HG03045 (cell line): ENCODE data around the gene TCF4.

ENCODE experiments used
- ATAC-seq: cut with Tn5 transposase; IDR thresholded peaks from one replicate; pipeline ENCODE4 v1.9.1; 2021; ENCODE audit warnings: mild to moderate bottlenecking, moderate library complexity; ENCODE audit not compliant: unreplicated experiment

TCF4 gene

GRCh38 chr18:55219059-55219458 lies 368.9 kb downstream of the TCF4 start:
- ATAC-seq: no peak

GRCh38 chr18:55214969-55215368 lies 373.0 kb downstream of the TCF4 start:
- no peak for ATAC-seq

- no peak for ATAC-seq
These were observed 373.5 kb downstream of the TCF4 start for GRCh38 chr18:55214534-55214933.

GRCh38 chr18:55213586-55213985 lies 374.4 kb downstream of the TCF4 start:
- no peak for ATAC-seq

- ATAC-seq: no peak
These were observed 381.1 kb downstream of the TCF4 start for GRCh38 chr18:55206927-55207326.

- ATAC-seq: no peak
These were observed 385.6 kb downstream of the TCF4 start for GRCh38 chr18:55202232-55202917.

GRCh38 chr18:55199291-55199963 lies 388.6 kb downstream of the TCF4 start:
- no peak for ATAC-seq

- no peak for ATAC-seq
These were observed 392.1 kb downstream of the TCF4 start for GRCh38 chr18:55195863-55196262.

- ATAC-seq: no peak
These were observed 398.0 kb downstream of the TCF4 start for GRCh38 chr18:55189972-55190371.

- no peak for ATAC-seq
These were observed 401.4 kb downstream of the TCF4 start for GRCh38 chr18:55186588-55186987.

- no peak for ATAC-seq
These were observed 402.6 kb downstream of the TCF4 start for GRCh38 chr18:55185391-55185790.

- ATAC-seq: no peak
These were observed 408.2 kb downstream of the TCF4 start for GRCh38 chr18:55179835-55180234.

- ATAC-seq: no peak
These were observed 408.6 kb downstream of the TCF4 start for GRCh38 chr18:55179425-55179824.

GRCh38 chr18:55173291-55173690 lies 414.7 kb downstream of the TCF4 start:
- no peak for ATAC-seq
